Measurements from ENCODE around the gene FBXO31. TPM values are rescaled to one million over a fixed set of nuclear protein-coding genes. Genes with fewer than 3 reads are reported as not detected.
"Not testable (repeated sequence)": the region's sequence is repeated elsewhere in the genome, so short reads cannot be mapped to it uniquely, and the experiment has no call there.

The FBXO31 gene
- total RNA-seq, 6 experiments from 2014 or later = 23.0 to 30.0 (median 25.1) TPM

GRCh38 chr16:87380881-87381280 lies 2.7 kb downstream of the FBXO31 start:
- no peaks in the 10 kb centered on the region; the same call in 1 of the 2 replicates for H3K36me3 Mint-ChIP-seq (ENCODE audit: low read depth)
- DNase-seq = peak; percentile 28
- no peaks in the 10 kb centered on the region for H3K9me3 Mint-ChIP-seq
- H3K27ac Mint-ChIP-seq = peak overlapping the region; percentile 85
- TF ChIP-seq CTCF (IDR thresholded peaks at IDR 0.05) = 0 out of 2 replicates have a peak, but pooled peaks have one; percentile 19
- peaks cover 3% of the 10 kb centered on the region for H3K27me3 Mint-ChIP-seq (ENCODE audit: insufficient read depth)
- peak overlapping the region; percentile 92 for H3K4me3 Mint-ChIP-seq
- peaks cover 43% of the 10 kb centered on the region for H3K4me1 Mint-ChIP-seq (ENCODE audit: low read depth)

- no peak for TF ChIP-seq CTCF (IDR thresholded peaks at IDR 0.05)
- peaks cover 48% of the 10 kb centered on the region for H3K4me1 Mint-ChIP-seq (ENCODE audit: low read depth)
- H3K27ac Mint-ChIP-seq = peak overlapping the region; percentile 85; the same call in 1 of the 2 replicates
- H3K9me3 Mint-ChIP-seq = no peaks in the 10 kb centered on the region
- no peaks in the 10 kb centered on the region; the same call in 1 of the 2 replicates for H3K36me3 Mint-ChIP-seq (ENCODE audit: low read depth)
- peak overlapping the region; percentile 92; the same call in 1 of the 2 replicates for H3K4me3 Mint-ChIP-seq
- DNase-seq = no peak
- H3K27me3 Mint-ChIP-seq (ENCODE audit: insufficient read depth) = peaks cover 3% of the 10 kb centered on the region
Measured at GRCh38 chr16:87380403-87380802, 3.2 kb downstream of the FBXO31 start.

- Mint-ChIP-seq H3K27ac (peak overlapping the region; percentile 17; the same call in 1 of the 2 replicates), H3K4me1 (ENCODE audit: low read depth) (peaks cover 49% of the 10 kb centered on the region)
- not testable (repeated sequence) for DNase-seq; H3K27me3 Mint-ChIP-seq (ENCODE audit: insufficient read depth); H3K9me3 Mint-ChIP-seq; H3K36me3 Mint-ChIP-seq (ENCODE audit: low read depth); H3K4me3 Mint-ChIP-seq
Measured at GRCh38 chr16:87379312-87379752, 4.2 kb downstream of the FBXO31 start.

- Mint-ChIP-seq H3K4me3 (no peak overlapping the region), H3K27me3 (ENCODE audit: insufficient read depth) (no peaks in the 10 kb centered on the region), H3K9me3 (no peaks in the 10 kb centered on the region), H3K27ac (peak overlapping the region; percentile 79), H3K4me1 (ENCODE audit: low read depth) (peaks cover 37% of the 10 kb centered on the region), H3K36me3 (ENCODE audit: low read depth) (no peaks in the 10 kb centered on the region; the same call in 1 of the 2 replicates)
- TF ChIP-seq CTCF (IDR thresholded peaks at IDR 0.05) = no peak
- DNase-seq = no peak
Measured at GRCh38 chr16:87376660-87377059, 6.9 kb downstream of the FBXO31 start.

- peaks cover 27% of the 10 kb centered on the region for H3K4me1 Mint-ChIP-seq (ENCODE audit: low read depth)
- peak; percentile 42 for DNase-seq
- peak overlapping the region; percentile 79 for H3K27ac Mint-ChIP-seq
- no peaks in the 10 kb centered on the region for H3K27me3 Mint-ChIP-seq (ENCODE audit: insufficient read depth)
- no peak for TF ChIP-seq CTCF (IDR thresholded peaks at IDR 0.05)
- no peaks in the 10 kb centered on the region; the same call in 1 of the 2 replicates for H3K36me3 Mint-ChIP-seq (ENCODE audit: low read depth)
- H3K9me3 Mint-ChIP-seq = no peaks in the 10 kb centered on the region
- peak overlapping the region; percentile 43 for H3K4me3 Mint-ChIP-seq
Measured at GRCh38 chr16:87375426-87376135, 8.0 kb downstream of the FBXO31 start.

GRCh38 chr16:87374313-87374712 lies 9.3 kb downstream of the FBXO31 start:
- no peak for TF ChIP-seq CTCF (IDR thresholded peaks at IDR 0.05)
- Mint-ChIP-seq H3K9me3 (no peaks in the 10 kb centered on the region), H3K4me3 (no peak overlapping the region), H3K4me1 (ENCODE audit: low read depth) (peaks cover 26% of the 10 kb centered on the region), H3K27ac (no peak overlapping the region), H3K27me3 (ENCODE audit: insufficient read depth) (no peaks in the 10 kb centered on the region), H3K36me3 (ENCODE audit: low read depth) (no peaks in the 10 kb centered on the region; the same call in 1 of the 2 replicates)
- DNase-seq = no peak
